HepG2 (cell line): ENCODE data around the gene NME9.

Experiments used
- NFYB ChIP-seq: sonication (generic); formaldehyde crosslinking; IDR thresholded peaks from 2 replicates; pipeline ENCODE4 v1.4.0; 2020; ENCODE audit warnings: missing genetic modification reagents
- TOE1 ChIP-seq: sonication (generic); formaldehyde crosslinking; IDR thresholded peaks from 2 replicates; pipeline ENCODE4 v1.4.0; 2020; ENCODE audit warnings: mild to moderate bottlenecking, missing genetic modification reagents
- U2AF1 ChIP-seq: fragments of 200-400 bp; formaldehyde crosslinking; optimal IDR thresholded peaks from 2 replicates; pipeline ENCODE3; 2017; ENCODE audit warnings: mild to moderate bottlenecking, low read depth, low read length
- ZNF335 ChIP-seq: sonication (generic); formaldehyde crosslinking; IDR thresholded peaks from 2 replicates; pipeline ENCODE4 v1.4.0; 2020; ENCODE audit warnings: missing genetic modification reagents
- TF ChIP-seq, protein P1 (sequence below): sonication (generic); formaldehyde crosslinking; IDR thresholded peaks from 2 replicates; pipeline ENCODE4 v1.5.0; 2020; ENCODE audit warnings: mild to moderate bottlenecking, missing genetic modification reagents, moderate library complexity

DNA sequence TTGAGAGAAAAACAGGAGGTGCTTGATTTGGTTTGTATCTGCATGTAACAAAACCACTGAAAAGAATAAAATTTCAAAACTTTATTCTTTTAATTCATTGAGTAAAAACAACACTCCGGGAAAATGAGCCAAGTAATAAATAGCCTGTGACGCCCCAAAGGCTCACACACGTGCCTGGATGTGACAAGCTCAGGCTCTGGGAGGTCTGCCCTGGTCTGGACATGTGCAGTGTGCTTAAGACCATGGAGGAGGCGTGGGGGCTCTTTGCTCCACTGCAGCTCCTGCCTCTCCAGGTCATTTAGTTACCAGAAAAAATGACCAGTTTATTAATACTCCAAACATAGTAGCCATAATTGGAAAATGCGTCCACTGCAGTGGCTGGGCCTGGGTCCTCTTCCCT, 8.6 kb upstream of the NME9 start:
- TF ChIP-seq NFYB (CRISPR knock-in tag) (no peak), TOE1 (no peak), ZNF335 (CRISPR knock-in tag) (no peak), U2AF1 (no peak)
- TF ChIP-seq, protein P1, sequence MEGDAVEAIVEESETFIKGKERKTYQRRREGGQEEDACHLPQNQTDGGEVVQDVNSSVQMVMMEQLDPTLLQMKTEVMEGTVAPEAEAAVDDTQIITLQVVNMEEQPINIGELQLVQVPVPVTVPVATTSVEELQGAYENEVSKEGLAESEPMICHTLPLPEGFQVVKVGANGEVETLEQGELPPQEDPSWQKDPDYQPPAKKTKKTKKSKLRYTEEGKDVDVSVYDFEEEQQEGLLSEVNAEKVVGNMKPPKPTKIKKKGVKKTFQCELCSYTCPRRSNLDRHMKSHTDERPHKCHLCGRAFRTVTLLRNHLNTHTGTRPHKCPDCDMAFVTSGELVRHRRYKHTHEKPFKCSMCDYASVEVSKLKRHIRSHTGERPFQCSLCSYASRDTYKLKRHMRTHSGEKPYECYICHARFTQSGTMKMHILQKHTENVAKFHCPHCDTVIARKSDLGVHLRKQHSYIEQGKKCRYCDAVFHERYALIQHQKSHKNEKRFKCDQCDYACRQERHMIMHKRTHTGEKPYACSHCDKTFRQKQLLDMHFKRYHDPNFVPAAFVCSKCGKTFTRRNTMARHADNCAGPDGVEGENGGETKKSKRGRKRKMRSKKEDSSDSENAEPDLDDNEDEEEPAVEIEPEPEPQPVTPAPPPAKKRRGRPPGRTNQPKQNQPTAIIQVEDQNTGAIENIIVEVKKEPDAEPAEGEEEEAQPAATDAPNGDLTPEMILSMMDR (CRISPR knock-in tag), result no peak
